HepG2 (cell line): ENCODE data around the gene GLT1D1. TPM values are rescaled to one million over a fixed set of nuclear protein-coding genes. Genes with fewer than 3 reads are reported as not detected.

Experiments
- JDP2 ChIP-seq: sonication (generic); formaldehyde crosslinking; IDR thresholded peaks from 2 replicates; pipeline ENCODE4 v1.8.1; 2022; ENCODE audit warnings: missing genetic modification reagents, borderline replicate concordance
- MZF1 ChIP-seq: sonication (generic); formaldehyde crosslinking; IDR thresholded peaks from 2 replicates; pipeline ENCODE4 v1.8.1; 2023; ENCODE audit warnings: mild to moderate bottlenecking, missing genetic modification reagents, borderline replicate concordance
- NCOR1 ChIP-seq: fragments of 200-600 bp; sonication (generic); IDR thresholded peaks from 2 replicates; pipeline ENCODE4 v1.7.0; 2017; ENCODE audit warnings: antibody characterized with exemption, low read length, borderline replicate concordance
- NFATC3 ChIP-seq: sonication (generic); formaldehyde crosslinking; IDR thresholded peaks from 2 replicates; pipeline ENCODE4 v1.5.1; 2020; ENCODE audit warnings: mild to moderate bottlenecking, missing genetic modification reagents
- NKX3-1 ChIP-seq: sonication (generic); formaldehyde crosslinking; IDR thresholded peaks from 2 replicates; pipeline ENCODE4 v1.5.0; 2020; ENCODE audit warnings: missing genetic modification reagents
- NRL ChIP-seq: sonication (generic); formaldehyde crosslinking; IDR thresholded peaks from 2 replicates; pipeline ENCODE4 v1.5.0; 2020; ENCODE audit warnings: missing genetic modification reagents, mild to moderate bottlenecking, moderate library complexity, borderline replicate concordance
- RBM39 ChIP-seq: fragments of 200-400 bp; formaldehyde crosslinking; IDR thresholded peaks from one replicate; pipeline ENCODE4 v1.6.1; 2018; ENCODE audit warnings: antibody characterized with exemption, mild to moderate bottlenecking, low read depth, low read length; ENCODE audit not compliant: poor library complexity, severe bottlenecking
- TCF7 ChIP-seq: sonication (generic); IDR thresholded peaks from 2 replicates; pipeline ENCODE4 v1.6.1; 2016; ENCODE audit warnings: antibody characterized with exemption, low read depth
- ZNF256 ChIP-seq: sonication (generic); formaldehyde crosslinking; conservative IDR thresholded peaks from 2 replicates; pipeline ENCODE4 v1.4.0; 2020; ENCODE audit warnings: missing genetic modification reagents
- ZNF615 ChIP-seq: sonication (generic); formaldehyde crosslinking; IDR thresholded peaks from 2 replicates; pipeline ENCODE4 v1.5.0; 2020; ENCODE audit warnings: mild to moderate bottlenecking, missing genetic modification reagents, borderline replicate concordance
- polyA plus RNA-seq, 8 experiments: library from polyadenylated mRNA; depleted of rRNA in 3 of 8; stranded (reverse) in 7 of 8; unstranded in 1 of 8; fragments of >200 nt; fragmentation: Illumina TruSeq in 4 of 8; extraction: Trizol in 4 of 8; gene quantifications; 2 replicates each; pipeline versions ENCODE4 v1.2.1 to v1.2.3, GENCODE V29; 2011 to 2016; ENCODE audit warnings: low read depth in 4 of 8, missing spikeins in 1 of 8, mixed read lengths in 1 of 8; ENCODE audit not compliant: insufficient read depth in 1 of 8
- total RNA-seq, 5 experiments: library from RNA; depleted of rRNA; stranded (reverse); fragments of >200 nt; fragmentation: Illumina TruSeq; extraction: Trizol; gene quantifications; 2 replicates each; pipeline ENCODE4 v1.2.3, GENCODE V29; 2016; ENCODE audit warnings: low read depth in 1 of 5
- TF ChIP-seq, protein P1 (sequence below): sonication (generic); formaldehyde crosslinking; IDR thresholded peaks from 2 replicates; pipeline ENCODE4 v1.4.0; 2020; ENCODE audit warnings: missing genetic modification reagents
- TF ChIP-seq, protein P2 (sequence below): sonication (generic); formaldehyde crosslinking; IDR thresholded peaks from 2 replicates; pipeline ENCODE4 v1.4.0; 2020; ENCODE audit warnings: low read depth, missing genetic modification reagents
- TF ChIP-seq, protein P3 (sequence below): sonication (generic); formaldehyde crosslinking; IDR thresholded peaks from 2 replicates; pipeline ENCODE4; 2020; ENCODE audit warnings: missing genetic modification reagents, mild to moderate bottlenecking, borderline replicate concordance
- TF ChIP-seq, protein P4 (sequence below): sonication (generic); formaldehyde crosslinking; IDR thresholded peaks from 2 replicates; pipeline ENCODE4 v1.5.1; 2020; ENCODE audit warnings: missing genetic modification reagents, mild to moderate bottlenecking, borderline replicate concordance

The GLT1D1 gene
- total and polyA plus RNA-seq, 2 of the 13 experiments (the other 11 are each of a cell fraction or from before 2014, with no cell fraction given), result 0.09 to 0.17 TPM

DNA sequence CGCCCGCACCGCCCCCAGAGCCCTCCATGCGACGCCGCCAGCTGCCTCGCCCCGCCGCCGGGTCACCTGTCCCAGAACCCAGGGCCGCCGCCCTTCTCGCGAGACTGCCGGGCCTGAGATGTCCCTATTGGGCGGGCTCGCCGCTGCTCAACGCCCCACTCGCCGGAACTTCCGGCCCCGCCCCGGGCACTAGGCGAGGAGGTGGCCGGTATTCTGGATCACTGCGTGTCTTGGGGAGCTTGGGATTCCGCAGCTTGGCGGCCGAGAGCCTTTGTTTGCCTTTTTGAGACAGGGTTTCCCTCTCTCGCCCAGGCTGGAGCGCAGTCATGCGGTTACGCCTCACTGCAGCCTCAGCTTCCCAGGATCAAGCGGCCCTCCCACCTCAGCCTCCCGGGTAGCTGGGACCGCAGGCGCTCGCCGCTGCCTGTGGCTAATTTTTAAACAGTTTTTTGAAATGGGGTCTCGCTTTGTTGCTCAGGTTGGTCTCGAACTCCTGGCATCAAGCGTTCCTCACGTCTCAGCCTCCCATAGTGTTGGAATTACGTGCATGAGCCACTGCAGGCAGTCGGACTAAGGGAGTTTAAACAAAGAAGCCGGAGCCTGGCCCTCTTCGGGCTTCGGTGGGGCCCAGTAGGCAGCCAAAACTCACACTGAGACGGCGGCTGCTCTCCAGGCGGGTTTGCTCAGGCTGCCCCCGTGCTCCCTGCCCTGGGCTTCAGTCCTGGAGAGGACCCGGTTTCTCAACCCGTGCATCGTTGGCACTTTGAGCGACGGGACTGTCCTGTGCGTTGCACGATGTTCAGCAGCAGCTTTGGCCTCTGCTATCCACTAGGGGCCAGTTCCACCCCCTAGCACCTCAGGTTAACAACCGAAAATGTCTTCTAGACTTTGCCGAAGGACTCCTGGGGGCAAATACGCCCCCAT lies 29.1 kb upstream of the GLT1D1 start, which contains the start of gene SLC15A4 (continued):
- TF ChIP-seq, protein P1, sequence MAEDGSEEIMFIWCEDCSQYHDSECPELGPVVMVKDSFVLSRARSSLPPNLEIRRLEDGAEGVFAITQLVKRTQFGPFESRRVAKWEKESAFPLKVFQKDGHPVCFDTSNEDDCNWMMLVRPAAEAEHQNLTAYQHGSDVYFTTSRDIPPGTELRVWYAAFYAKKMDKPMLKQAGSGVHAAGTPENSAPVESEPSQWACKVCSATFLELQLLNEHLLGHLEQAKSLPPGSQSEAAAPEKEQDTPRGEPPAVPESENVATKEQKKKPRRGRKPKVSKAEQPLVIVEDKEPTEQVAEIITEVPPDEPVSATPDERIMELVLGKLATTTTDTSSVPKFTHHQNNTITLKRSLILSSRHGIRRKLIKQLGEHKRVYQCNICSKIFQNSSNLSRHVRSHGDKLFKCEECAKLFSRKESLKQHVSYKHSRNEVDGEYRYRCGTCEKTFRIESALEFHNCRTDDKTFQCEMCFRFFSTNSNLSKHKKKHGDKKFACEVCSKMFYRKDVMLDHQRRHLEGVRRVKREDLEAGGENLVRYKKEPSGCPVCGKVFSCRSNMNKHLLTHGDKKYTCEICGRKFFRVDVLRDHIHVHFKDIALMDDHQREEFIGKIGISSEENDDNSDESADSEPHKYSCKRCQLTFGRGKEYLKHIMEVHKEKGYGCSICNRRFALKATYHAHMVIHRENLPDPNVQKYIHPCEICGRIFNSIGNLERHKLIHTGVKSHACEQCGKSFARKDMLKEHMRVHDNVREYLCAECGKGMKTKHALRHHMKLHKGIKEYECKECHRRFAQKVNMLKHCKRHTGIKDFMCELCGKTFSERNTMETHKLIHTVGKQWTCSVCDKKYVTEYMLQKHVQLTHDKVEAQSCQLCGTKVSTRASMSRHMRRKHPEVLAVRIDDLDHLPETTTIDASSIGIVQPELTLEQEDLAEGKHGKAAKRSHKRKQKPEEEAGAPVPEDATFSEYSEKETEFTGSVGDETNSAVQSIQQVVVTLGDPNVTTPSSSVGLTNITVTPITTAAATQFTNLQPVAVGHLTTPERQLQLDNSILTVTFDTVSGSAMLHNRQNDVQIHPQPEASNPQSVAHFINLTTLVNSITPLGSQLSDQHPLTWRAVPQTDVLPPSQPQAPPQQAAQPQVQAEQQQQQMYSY, result no peak
- TF ChIP-seq, protein P2, sequence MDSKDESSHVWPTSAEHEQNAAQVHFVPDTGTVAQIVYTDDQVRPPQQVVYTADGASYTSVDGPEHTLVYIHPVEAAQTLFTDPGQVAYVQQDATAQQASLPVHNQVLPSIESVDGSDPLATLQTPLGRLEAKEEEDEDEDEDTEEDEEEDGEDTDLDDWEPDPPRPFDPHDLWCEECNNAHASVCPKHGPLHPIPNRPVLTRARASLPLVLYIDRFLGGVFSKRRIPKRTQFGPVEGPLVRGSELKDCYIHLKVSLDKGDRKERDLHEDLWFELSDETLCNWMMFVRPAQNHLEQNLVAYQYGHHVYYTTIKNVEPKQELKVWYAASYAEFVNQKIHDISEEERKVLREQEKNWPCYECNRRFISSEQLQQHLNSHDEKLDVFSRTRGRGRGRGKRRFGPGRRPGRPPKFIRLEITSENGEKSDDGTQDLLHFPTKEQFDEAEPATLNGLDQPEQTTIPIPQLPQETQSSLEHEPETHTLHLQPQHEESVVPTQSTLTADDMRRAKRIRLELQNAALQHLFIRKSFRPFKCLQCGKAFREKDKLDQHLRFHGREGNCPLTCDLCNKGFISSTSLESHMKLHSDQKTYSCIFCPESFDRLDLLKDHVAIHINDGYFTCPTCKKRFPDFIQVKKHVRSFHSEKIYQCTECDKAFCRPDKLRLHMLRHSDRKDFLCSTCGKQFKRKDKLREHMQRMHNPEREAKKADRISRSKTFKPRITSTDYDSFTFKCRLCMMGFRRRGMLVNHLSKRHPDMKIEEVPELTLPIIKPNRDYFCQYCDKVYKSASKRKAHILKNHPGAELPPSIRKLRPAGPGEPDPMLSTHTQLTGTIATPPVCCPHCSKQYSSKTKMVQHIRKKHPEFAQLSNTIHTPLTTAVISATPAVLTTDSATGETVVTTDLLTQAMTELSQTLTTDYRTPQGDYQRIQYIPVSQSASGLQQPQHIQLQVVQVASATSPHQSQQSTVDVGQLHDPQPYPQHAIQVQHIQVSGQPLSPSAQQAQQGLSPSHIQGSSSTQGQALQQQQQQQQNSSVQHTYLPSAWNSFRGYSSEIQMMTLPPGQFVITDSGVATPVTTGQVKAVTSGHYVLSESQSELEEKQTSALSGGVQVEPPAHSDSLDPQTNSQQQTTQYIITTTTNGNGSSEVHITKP (CRISPR knock-in tag), result no peak
- no peak for TF ChIP-seq ZNF615 (CRISPR knock-in tag)
- no peak for TF ChIP-seq JDP2
- TF ChIP-seq NRL (CRISPR knock-in tag), result peak; percentile 16; the same call in 1 of the 2 replicates
- TF ChIP-seq, protein P3, sequence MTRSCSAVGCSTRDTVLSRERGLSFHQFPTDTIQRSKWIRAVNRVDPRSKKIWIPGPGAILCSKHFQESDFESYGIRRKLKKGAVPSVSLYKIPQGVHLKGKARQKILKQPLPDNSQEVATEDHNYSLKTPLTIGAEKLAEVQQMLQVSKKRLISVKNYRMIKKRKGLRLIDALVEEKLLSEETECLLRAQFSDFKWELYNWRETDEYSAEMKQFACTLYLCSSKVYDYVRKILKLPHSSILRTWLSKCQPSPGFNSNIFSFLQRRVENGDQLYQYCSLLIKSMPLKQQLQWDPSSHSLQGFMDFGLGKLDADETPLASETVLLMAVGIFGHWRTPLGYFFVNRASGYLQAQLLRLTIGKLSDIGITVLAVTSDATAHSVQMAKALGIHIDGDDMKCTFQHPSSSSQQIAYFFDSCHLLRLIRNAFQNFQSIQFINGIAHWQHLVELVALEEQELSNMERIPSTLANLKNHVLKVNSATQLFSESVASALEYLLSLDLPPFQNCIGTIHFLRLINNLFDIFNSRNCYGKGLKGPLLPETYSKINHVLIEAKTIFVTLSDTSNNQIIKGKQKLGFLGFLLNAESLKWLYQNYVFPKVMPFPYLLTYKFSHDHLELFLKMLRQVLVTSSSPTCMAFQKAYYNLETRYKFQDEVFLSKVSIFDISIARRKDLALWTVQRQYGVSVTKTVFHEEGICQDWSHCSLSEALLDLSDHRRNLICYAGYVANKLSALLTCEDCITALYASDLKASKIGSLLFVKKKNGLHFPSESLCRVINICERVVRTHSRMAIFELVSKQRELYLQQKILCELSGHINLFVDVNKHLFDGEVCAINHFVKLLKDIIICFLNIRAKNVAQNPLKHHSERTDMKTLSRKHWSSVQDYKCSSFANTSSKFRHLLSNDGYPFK (CRISPR knock-in tag), result no peak; the same call in 1 of the 2 replicates
- TF ChIP-seq TCF7, result no peak
- 0 out of 2 replicates have a peak, but pooled peaks have one; percentile 81 for TF ChIP-seq ZNF256
- no peak for TF ChIP-seq NKX3-1
- TF ChIP-seq MZF1 (CRISPR knock-in tag), result no peak
- TF ChIP-seq, protein P4, sequence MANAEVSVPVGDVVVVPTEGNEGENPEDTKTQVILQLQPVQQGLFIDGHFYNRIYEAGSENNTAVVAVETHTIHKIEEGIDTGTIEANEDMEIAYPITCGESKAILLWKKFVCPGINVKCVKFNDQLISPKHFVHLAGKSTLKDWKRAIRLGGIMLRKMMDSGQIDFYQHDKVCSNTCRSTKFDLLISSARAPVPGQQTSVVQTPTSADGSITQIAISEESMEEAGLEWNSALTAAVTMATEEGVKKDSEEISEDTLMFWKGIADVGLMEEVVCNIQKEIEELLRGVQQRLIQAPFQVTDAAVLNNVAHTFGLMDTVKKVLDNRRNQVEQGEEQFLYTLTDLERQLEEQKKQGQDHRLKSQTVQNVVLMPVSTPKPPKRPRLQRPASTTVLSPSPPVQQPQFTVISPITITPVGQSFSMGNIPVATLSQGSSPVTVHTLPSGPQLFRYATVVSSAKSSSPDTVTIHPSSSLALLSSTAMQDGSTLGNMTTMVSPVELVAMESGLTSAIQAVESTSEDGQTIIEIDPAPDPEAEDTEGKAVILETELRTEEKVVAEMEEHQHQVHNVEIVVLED (CRISPR knock-in tag), result peak; percentile 73
- TF ChIP-seq NFATC3 (CRISPR knock-in tag), result peak; percentile 58; the same call in 1 of the 2 replicates
- no peak for TF ChIP-seq NCOR1
- TF ChIP-seq RBM39, result peak; percentile 81
